ENCODE results near the gene COLQ.

COLQ gene

DNA sequence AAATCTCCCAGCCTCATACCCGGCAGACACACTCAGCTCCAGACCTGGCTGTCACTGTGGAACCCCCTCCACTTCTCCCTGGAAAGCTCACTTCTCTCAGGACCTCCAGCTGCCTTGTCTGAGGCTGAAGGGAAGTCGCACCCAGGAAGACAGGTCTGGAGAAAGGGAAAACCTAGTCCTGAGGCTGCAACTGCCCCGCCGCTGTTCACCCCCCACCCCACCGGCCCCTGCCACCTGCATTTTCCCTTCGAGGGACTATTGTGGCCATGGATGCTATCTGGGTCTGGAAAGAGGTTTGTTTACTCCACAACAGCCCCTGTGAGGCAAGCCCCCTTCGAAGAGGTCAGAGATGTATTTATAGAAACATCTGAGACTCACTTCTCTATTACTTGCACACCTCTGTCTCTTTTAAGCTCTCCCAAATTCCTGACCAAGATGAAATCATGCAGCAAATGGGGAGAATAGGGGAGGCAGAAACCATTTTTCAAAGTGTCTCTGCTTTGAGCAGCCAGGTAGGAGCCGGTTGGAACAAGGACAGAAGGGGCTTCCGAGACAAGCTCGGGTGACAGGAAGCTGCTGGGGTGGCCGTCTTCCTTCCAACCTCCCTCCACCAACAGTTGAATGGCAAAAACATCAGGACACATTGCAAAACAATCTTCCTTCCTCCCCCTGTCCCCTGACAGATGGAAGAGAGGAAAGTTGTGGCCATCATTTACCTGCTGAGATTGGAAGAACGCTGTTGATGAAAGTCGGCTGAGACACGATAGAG lies 518 bp downstream of the COLQ start:
- no peak for DNase-seq (ENCODE audit: low read depth, low spot score)

DNA sequence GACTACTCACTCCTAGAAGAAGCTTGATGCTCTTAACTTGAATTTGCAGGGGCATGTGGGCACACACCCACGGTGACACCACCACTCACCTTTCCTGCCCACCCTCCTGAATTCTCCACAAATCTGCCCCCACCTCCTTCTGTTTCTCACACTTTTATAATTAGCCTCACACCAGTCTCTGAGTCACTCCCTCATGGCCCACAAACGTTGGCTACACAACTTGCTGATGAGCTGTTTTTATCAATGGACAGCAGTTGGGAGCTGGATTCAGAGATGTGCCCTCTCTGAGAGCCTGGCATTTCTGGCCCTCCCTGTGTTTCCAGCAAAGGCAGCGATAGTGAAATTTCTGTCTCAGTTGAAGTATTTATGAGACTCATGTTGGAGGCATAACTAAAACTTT lies 1.3 kb downstream of the COLQ start:
- no peak for DNase-seq (ENCODE audit: low read depth, low spot score)

DNA sequence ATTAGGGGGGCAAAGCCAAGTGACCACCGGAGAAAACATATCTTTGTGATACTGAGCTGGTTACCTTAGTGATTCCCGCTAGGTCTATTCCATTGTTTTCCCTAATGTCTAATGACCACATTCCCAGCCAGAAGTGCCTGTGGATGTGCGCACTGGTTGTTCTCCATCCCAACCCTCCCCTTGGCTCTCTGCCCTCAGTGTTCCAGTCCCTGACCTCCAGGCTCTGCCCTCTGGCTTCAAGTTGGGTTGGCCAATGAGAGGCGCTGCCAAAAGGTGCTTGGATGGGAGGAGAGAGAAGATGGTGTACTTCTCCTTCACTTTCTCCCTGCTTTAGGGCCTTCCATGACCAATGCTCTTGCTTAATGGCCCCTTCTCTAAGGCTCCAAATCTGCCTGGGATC lies 2.4 kb downstream of the COLQ start:
- no peak for DNase-seq (ENCODE audit: low read depth, low spot score)

DNA sequence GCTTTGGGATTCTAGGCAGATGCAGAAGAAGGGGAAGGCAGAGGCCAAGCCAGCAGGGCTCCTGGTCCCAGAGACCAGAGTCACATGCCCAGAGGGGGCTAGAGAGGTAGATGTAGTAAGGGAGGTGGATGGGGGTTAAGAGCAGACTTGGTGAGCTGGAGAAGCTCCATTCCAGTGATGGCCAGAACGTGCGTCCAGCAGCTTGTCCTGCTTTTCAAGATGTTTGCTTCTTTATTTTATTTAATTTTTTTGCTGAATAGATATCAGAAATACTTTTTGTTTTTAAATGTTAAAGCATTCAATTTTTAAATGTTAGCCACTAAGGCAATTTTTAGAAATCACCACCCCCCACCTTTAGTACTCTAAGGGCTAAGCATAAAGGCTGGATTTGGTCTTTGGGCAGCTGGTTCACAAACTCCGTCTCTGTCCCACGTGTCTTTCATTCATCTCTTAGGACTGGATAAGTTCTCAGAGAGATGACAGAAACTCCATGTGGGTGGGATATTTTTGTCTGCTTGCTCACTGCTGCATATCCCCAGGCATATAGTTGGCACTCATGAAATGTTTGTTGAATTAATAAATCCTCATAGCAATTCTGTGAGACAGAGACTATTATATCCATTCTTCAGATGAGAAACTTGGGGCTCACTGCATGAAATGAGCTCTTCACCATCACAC lies 6.7 kb downstream of the COLQ start:
- DNase-seq (ENCODE audit: low read depth, low spot score): no peak

DNA sequence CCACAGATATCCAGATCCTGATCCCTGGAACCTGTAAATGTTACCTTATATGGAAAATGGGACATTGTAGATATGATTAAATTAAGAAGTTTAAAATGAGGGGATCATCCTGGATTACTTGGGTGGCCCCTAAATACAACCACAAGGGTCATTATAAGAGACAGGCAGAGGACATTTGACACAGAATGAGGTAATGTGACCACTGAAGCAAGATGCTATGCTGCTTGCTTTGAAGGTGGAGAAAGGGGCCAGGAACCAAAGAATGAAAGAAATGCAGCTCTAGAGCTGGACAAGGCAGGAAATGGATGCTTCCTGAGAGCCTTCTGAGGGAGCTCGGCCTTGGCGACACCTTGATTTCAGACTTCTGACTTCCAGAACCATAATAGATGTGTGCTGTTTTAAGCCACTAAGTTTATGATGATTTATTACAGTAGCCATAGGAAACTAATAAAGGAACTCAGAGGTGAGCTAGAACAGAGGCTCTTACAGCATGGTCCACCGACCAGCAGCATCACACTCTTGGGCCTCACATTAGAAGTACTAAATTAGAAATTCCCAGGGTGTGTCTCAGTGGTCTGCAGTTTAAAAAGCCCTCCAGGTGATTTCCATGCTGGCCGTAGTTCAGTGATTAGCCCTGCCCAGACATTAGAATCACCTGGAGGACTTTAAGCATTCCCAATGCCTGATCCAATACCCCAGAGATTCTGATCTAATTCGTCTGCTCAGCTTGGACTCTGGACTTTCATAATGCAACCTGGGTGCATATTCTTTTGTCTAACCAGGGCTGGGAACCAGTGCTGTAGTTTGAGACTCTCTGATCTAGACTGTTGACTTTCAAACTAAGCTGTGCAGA lies 7.5 kb downstream of the COLQ start:
- DNase-seq (ENCODE audit: low read depth, low spot score): no peak

- DNase-seq (ENCODE audit: low read depth, low spot score): no peak
These were observed 8.4 kb downstream of the COLQ start for GRCh38 chr3:15513116-15513515.

GRCh38 chr3:15512166-15512565 lies 9.3 kb downstream of the COLQ start:
- no peak for DNase-seq (ENCODE audit: low read depth, low spot score)

DNA sequence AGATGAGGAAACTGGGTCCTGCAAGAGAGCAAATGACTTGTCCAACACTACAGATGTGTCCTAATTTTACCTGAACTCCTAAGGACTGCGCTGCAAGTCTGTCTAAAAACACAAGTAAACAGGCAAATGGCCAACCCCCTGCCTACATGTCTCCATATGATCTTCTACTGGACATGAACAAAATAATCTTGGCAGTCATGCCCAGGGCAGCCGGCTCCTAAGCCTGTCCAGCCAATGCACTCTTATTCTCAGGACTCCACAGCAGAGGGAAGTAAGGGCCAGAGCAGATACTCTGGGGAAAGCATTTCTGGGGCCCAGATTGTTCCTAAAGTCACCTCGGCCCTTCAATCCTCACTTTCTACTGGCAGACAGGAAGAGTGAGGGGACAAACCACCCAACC lies 10.3 kb downstream of the COLQ start:
- no peak for DNase-seq (ENCODE audit: low read depth, low spot score)

DNA sequence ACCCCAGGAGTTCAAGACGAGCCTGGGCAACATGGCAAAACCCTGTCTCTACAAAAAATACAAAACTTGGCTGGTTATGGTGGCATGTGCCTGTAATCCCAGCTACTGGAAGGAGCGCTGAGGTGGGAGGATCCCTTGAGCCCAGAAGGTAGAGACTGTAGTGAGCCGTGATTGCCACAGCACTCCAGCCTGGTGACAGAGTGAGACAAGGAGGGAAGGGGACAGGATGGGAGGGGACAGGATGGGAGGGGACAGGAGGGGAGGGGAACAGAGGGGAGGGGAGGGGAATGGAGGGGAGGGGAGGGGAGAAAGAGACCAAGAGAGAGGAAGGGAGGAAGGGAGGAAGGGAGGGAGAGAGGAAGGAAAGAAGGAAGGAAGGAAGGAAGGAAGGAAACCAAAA lies 11.0 kb downstream of the COLQ start:
- no peak for DNase-seq (ENCODE audit: low read depth, low spot score)

- DNase-seq (ENCODE audit: low read depth, low spot score): no peak
These were observed 14.9 kb downstream of the COLQ start for GRCh38 chr3:15506571-15506970.

DNA sequence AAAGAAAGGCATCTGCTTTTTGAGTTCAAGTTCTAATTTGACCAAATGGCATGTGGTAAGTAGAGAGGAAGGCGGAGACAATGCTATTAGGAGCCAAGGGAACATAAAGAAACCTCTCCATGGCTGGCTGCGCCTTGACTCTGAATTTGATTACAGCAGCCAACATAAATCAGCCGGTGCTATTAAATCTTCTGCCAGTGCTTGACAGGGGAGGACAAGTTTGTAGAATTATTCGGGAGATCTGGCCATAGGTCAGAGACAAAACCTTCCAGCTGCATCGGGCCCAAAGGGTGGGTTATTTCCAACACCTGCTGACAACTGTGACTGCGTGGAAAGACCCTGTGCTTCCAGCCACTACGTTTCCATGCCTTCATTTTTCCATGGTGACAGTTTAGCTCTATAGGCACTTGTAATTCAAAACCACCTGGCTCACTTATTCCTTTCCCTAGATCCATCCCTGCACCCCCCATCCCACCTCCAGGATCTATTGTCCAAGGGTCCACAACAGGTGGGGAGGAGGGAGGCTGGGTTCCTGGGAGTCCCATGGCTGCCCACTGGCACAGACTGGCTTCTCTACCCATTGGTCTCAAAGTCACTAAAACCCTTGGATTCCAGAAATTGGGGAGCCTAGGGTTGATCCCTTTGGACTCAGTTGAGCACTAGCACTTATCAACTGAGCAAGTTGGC lies 15.9 kb downstream of the COLQ start:
- DNase-seq (ENCODE audit: low read depth, low spot score): no peak

DNA sequence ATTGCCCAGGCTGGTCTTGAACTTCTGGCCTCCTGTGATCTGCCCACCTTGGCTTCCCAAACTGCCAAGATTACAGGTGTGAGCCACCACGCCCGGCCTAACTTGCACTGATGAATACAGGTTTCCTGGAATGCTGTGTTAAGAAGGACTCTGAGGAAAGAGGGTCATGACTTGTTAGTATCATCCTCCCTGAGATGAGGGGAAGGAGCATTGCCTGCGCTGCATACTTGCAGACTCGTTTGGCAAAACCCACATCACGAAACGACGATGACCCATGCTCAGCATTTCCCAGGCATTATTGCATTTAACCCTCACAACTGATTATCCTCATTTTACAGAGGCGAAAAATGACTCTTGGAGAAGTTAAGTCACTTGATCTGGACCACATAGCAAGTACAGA lies 18.9 kb downstream of the COLQ start:
- DNase-seq (ENCODE audit: low read depth, low spot score): no peak

DNA sequence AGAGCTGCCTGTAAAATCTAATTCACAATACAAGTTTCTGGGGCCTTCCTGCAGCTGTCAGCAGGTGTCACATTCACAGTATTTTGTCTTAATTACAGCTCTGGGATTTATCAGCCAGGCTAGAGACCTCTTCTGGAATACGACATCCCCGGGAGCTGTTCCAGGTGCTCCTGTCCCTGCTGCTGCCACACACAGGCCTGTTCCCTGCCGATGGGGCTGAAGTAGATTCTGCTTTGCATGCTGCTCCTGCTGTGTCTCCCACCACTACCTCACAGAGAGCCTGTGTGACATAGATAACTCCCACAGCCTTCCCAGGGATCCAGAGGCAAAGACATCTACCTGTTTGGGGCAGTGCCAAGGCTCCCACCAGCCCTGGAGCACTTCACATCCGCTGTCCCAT lies 20.4 kb downstream of the COLQ start:
- DNase-seq (ENCODE audit: low read depth, low spot score): no peak

DNA sequence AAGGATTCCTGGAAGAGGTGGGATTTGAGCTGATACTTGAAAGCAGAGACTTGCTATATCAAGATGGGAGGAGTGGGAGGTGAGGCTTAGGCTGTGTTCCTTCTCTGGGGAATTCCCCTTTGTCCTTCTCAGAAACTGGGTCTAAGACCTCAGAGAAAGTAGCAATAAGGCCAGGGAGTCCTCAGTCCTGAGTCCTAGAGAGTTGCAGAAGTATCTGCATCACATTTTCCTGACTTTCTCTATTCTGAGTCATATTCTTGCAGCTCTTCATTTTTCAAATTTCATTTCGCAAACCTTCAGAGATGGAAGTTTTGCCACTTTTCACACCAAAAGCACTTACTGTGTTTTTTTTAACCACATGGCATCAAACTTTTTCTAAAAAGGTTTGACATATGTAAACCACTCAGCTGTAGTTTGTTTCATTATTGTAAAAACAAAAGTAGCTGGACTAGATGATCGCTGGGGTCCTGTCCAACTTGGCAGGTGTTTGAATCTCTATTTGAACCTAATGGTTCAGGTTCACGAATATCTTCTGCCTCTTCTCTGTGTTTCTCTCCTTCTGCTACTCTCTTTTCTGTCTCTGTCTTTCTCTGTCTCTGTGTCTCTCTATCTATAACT lies 21.3 kb downstream of the COLQ start:
- no peak for DNase-seq (ENCODE audit: low read depth, low spot score)

GRCh38 chr3:15499536-15499935 lies 22.0 kb downstream of the COLQ start:
- DNase-seq (ENCODE audit: low read depth, low spot score): no peak

GRCh38 chr3:15498431-15499214 lies 22.9 kb downstream of the COLQ start:
- no peak for DNase-seq (ENCODE audit: low read depth, low spot score)

GRCh38 chr3:15497964-15498363 lies 23.5 kb downstream of the COLQ start:
- no peak for DNase-seq (ENCODE audit: low read depth, low spot score)

GRCh38 chr3:15496341-15496664 lies 25.2 kb downstream of the COLQ start:
- no peak for DNase-seq (ENCODE audit: low read depth, low spot score)

- no peak for DNase-seq (ENCODE audit: low read depth, low spot score)
These were observed 25.8 kb downstream of the COLQ start for GRCh38 chr3:15495461-15496340.

- no peak for DNase-seq (ENCODE audit: low read depth, low spot score)
These were observed 28.1 kb downstream of the COLQ start for GRCh38 chr3:15493436-15493835.
